ENCODE results near the gene BTBD9.

GRCh38 chr6:38427492-38428210 is 212.1 kb downstream of the BTBD9 start:
- TF ChIP-seq CTCF (IDR thresholded peaks at IDR 0.05) (no peak), POLR2AphosphoS5 (IDR thresholded peaks at IDR 0.05; ENCODE audit: insufficient read depth in 1 of 2, low read depth in 1 of 2) (no peak)

Data from vagina (tissue), 2 donors.